Measurements from ENCODE around the gene ARID1B. TPM values are rescaled to one million over a fixed set of nuclear protein-coding genes. Genes with fewer than 3 reads are reported as not detected.

ARID1B gene
- total and polyA plus RNA-seq, 12 donors, result 13.3 to 85.6 (median 50.9) TPM

DNA sequence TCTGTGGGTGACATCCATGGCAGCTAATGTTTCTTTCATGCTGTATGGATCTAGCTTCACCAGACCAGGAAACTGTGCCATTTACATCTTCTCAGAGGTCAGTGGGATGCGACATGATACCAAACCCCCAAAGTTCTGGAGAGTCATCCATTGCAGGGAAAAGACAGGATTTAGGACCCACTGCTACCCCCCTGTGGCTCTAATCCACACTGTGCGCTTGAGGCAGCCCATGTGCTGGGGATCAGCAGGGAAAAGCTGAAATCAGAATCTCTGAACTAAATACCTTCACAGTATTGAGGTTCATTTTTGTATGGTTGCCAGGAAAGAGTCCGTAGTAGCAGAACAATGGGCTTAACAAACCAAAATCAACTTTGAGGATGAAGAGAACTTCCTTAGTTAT, 381.7 kb downstream of the ARID1B start:
- H3K4me1 ChIP-seq (replicated peaks in 1 of 2), result no peaks in the 10 kb centered on the region
- H3K9me3 ChIP-seq (replicated peaks in 1 of 3), result no peaks in the 10 kb centered on the region
- no peaks in the 10 kb centered on the region for H3K36me3 ChIP-seq (replicated peaks in 1 of 2)
- 92 to 98% (median 97%) methylated on average over 3 of the region's 3 CpGs for WGBS, 4 donors
- H3K27me3 ChIP-seq, result no peaks in the 10 kb centered on the region
- H3K4me3 ChIP-seq, result no peak overlapping the region
- no peak for DNase-seq
- intact Hi-C loops (cut with DNase I), result no loop called here
- H3K27ac ChIP-seq, result no peak overlapping the region
- TF ChIP-seq POLR2A (IDR thresholded peaks at IDR 0.05), result no peak
- no peak for TF ChIP-seq CTCF (IDR thresholded peaks at IDR 0.05)

GRCh38 chr6:157159348-157159747, 382.2 kb downstream of the ARID1B start:
- H3K27ac ChIP-seq, result no peak overlapping the region
- no peaks in the 10 kb centered on the region for H3K9me3 ChIP-seq (replicated peaks in 1 of 3)
- intact Hi-C loops (cut with DNase I), result no loop called here
- no peaks in the 10 kb centered on the region for H3K36me3 ChIP-seq (replicated peaks in 1 of 2)
- H3K4me3 ChIP-seq, result no peak overlapping the region
- no peak for DNase-seq
- no peaks in the 10 kb centered on the region for H3K4me1 ChIP-seq (replicated peaks in 1 of 2)
- 83 to 87% (median 86%) methylated on average over 4 of the region's 4 CpGs for WGBS, 4 donors
- TF ChIP-seq CTCF (IDR thresholded peaks at IDR 0.05) (no peak), POLR2A (IDR thresholded peaks at IDR 0.05) (no peak)
- H3K27me3 ChIP-seq, result no peaks in the 10 kb centered on the region

DNA sequence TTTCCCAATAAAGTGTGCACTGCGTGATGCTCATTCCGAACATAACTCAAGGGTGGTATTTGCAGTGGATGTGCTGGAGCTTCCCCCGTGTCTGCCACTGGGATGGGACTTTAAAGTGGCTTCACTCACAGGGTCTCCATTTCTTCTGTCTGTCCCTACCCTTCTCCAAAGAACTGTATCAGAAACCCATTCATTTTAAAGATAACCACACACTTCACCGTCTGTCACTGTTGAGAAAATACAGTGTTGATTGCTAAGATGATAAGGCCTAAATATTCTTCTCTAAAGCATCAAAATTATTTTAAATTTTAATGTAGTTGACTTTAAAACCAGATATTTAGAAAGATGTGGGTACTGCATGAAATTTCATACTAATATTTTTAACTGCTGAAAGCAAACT, 384.7 kb downstream of the ARID1B start:
- intact Hi-C loops (cut with DNase I), result no loop called here
- Histone ChIP-seq H3K4me3 (no peak overlapping the region), H3K9me3 (replicated peaks in 1 of 3) (no peaks in the 10 kb centered on the region), H3K27me3 (no peaks in the 10 kb centered on the region), H3K36me3 (replicated peaks in 1 of 2) (no peaks in the 10 kb centered on the region), H3K27ac (no peak overlapping the region), H3K4me1 (replicated peaks in 1 of 2) (no peaks in the 10 kb centered on the region)
- DNase-seq, result no peak
- TF ChIP-seq POLR2A (IDR thresholded peaks at IDR 0.05) (no peak), CTCF (IDR thresholded peaks at IDR 0.05) (no peak)
- 88 to 92% (median 90%) methylated on average over 4 of the region's 4 CpGs for WGBS, 4 donors

- no peak overlapping the region for H3K27ac ChIP-seq
- no peak overlapping the region for H3K4me3 ChIP-seq
- no peaks in the 10 kb centered on the region for H3K27me3 ChIP-seq
- no peaks in the 10 kb centered on the region for H3K4me1 ChIP-seq (replicated peaks in 1 of 2)
- H3K36me3 ChIP-seq (replicated peaks in 1 of 2), result no peaks in the 10 kb centered on the region
- no peak for DNase-seq
- 91 to 93% (median 92%) methylated on average over 12 to 17 of the region's 17 CpGs for WGBS, 4 donors
- no peaks in the 10 kb centered on the region for H3K9me3 ChIP-seq (replicated peaks in 1 of 3)
- intact Hi-C loops (cut with DNase I), result no loop called here
- TF ChIP-seq CTCF (IDR thresholded peaks at IDR 0.05) (no peak), POLR2A (IDR thresholded peaks at IDR 0.05) (no peak)
Measured at GRCh38 chr6:157162766-157163433, 385.7 kb downstream of the ARID1B start.

Measured in adrenal gland (tissue), 12 donors.